Nephron (organoid): ENCODE measurements around the gene VPS41.
"Not testable (repeated sequence)": the region's sequence is repeated elsewhere in the genome, so short reads cannot be mapped to it uniquely, and the experiment has no call there.

Experiments
- H3K27ac Mint-ChIP-seq, 3 experiments: 2 replicates each; pipeline ENCODE4 v1.8.0; 2020; ENCODE audit warnings: mixed read lengths in 3 of 3, mild to moderate bottlenecking in 2 of 3, moderate library complexity in 1 of 3
- H3K27me3 Mint-ChIP-seq: 2 replicates; pipeline ENCODE4 v1.8.0; 2021; ENCODE audit warnings: low read depth, mild to moderate bottlenecking, moderate library complexity, mixed read lengths
- H3K36me3 Mint-ChIP-seq: 2 replicates; pipeline ENCODE4 v1.8.0; 2020; ENCODE audit warnings: low read depth, mixed read lengths
- H3K4me1 Mint-ChIP-seq: 2 replicates; pipeline ENCODE4 v1.8.0; 2020; ENCODE audit warnings: mixed read lengths
- H3K4me3 Mint-ChIP-seq, 3 experiments: 2 replicates each; pipeline ENCODE4 v1.8.0; 2020; ENCODE audit warnings: mild to moderate bottlenecking in 3 of 3, mixed read lengths in 3 of 3, moderate library complexity in 2 of 3
- H3K9me3 Mint-ChIP-seq: 2 replicates; pipeline ENCODE4 v1.8.0; 2020; ENCODE audit warnings: mixed read lengths
- CTCF ChIP-seq, 3 experiments: fragments of 200-600 bp; sonication (generic); IDR thresholded peaks; one replicate each; pipeline ENCODE4 v1.5.0; 2021; ENCODE audit warnings: antibody characterized with exemption in 3 of 3; ENCODE audit not compliant: unreplicated experiment in 3 of 3

Gene VPS41

DNA sequence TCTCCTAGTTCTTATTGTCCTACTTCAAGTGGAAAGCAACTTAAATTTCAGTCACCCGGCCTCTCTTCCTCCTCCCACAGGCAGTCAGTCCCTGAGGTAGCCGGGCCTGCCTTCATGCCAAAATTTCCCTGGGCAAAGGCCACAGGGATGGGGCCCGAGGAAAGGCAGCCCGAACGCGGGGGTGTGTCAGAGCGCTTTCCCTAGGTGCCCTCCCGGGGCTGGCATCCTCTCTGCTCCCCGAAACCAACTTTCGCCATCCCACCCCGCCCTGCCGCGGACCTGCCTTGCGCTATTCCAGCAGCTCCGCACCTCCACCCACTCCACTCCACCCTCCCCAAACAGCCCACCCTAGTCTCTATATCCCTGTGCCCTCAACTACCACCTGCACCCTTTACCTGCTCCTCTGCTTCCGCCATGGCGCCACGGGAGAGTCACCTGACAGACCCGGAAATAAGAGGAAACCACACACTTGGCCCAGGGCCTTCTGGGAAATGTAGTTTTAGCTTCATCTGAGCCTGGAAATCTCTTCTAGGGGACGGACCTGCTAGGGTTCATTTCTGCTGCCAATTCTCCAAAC is at the start of gene VPS41:
Gene VPS41, minus strand, starts transcription at position 433 of the 577 bp plus-strand sequence. Its CDS starts 17 bp downstream, at position 416.
- H3K4me3 Mint-ChIP-seq: peak within 1 kb of the TSS; percentile 97 to 99 (median 99)
- no peaks in the 10 kb centered on the region for H3K9me3 Mint-ChIP-seq
- H3K27me3 Mint-ChIP-seq: peaks cover 3% of the 10 kb centered on the region
- H3K27ac Mint-ChIP-seq: peak within 1 kb of the TSS; percentile 54 to 78 (median 72)
- no peak for TF ChIP-seq CTCF (IDR thresholded peaks at IDR 0.05; ENCODE audit: unreplicated experiment in 3 of 3)
- peaks cover 23% of the 10 kb centered on the region for H3K4me1 Mint-ChIP-seq
- no peaks in the 10 kb centered on the region for H3K36me3 Mint-ChIP-seq

GRCh38 chr7:38955892-38956291 is 46.9 kb upstream of the VPS41 start:
- no peak overlapping the region for H3K4me3 Mint-ChIP-seq
- no peaks in the 10 kb centered on the region for H3K36me3 Mint-ChIP-seq
- no peaks in the 10 kb centered on the region for H3K9me3 Mint-ChIP-seq
- no peak for TF ChIP-seq CTCF (IDR thresholded peaks at IDR 0.05; ENCODE audit: unreplicated experiment in 3 of 3)
- H3K4me1 Mint-ChIP-seq: peaks cover 5% of the 10 kb centered on the region
- H3K27me3 Mint-ChIP-seq: no peaks in the 10 kb centered on the region
- H3K27ac Mint-ChIP-seq: no peak overlapping the region

- Mint-ChIP-seq H3K36me3 (no peaks in the 10 kb centered on the region), H3K4me3 (no peak overlapping the region), H3K9me3 (no peaks in the 10 kb centered on the region), H3K27me3 (no peaks in the 10 kb centered on the region), H3K27ac (peak overlapping the region in 2 of 3 experiments; percentile 6 to 16), H3K4me1 (peaks cover 14% of the 10 kb centered on the region)
- no peak for TF ChIP-seq CTCF (IDR thresholded peaks at IDR 0.05; ENCODE audit: unreplicated experiment in 3 of 3)
Observed at GRCh38 chr7:38953971-38954370, 45.0 kb upstream of the VPS41 start.

DNA sequence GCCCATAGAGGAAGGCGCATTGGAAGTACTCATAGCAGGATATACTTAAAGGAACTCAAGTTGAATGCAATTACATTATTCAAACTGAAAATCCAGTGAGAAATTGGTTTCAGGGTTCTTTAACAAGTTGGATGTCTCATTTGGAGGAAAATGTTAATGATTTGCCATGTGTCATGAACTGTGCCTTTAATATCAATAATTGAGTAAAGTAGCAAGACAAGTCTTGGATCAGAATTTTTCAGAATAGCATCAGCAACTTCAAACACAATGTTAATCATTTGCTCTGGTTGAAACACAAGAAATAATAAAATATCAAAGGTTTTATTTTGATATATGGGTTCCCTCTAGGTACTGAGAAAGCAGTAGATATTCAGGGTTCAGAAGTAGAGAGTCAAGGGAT is 44.2 kb upstream of the VPS41 start:
- H3K27ac Mint-ChIP-seq: peak overlapping the region; percentile 55 to 66 (median 65)
- no peaks in the 10 kb centered on the region for H3K9me3 Mint-ChIP-seq

DNA sequence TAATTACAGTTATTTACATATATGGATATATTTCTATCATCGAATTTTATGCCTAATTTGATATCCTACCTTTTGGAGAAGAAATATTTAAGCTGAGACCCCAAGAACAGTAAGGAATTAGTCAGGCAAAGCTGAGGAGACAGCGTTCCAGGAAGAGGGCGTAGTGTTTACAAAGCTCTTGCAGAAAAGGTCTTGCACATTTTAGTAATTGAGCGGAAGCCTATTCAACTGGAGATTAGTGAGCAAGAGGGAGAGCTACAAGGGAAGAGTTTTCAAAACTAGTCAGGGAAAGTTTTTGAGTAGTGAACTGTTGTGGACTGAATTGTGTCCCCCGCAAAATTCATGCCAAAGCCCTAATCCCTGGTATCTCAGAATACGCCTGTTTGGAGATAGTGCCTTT is 42.2 kb upstream of the VPS41 start:
- TF ChIP-seq CTCF (IDR thresholded peaks at IDR 0.05; ENCODE audit: unreplicated experiment in 3 of 3): no peak
- no peaks in the 10 kb centered on the region for H3K36me3 Mint-ChIP-seq
- no peak overlapping the region for H3K27ac Mint-ChIP-seq
- no peak overlapping the region for H3K4me3 Mint-ChIP-seq
- H3K27me3 Mint-ChIP-seq: no peaks in the 10 kb centered on the region
- peaks cover 14% of the 10 kb centered on the region for H3K4me1 Mint-ChIP-seq
- H3K9me3 Mint-ChIP-seq: no peaks in the 10 kb centered on the region

More for the DNA sequence above, 44.2 kb upstream of the VPS41 start:
- Mint-ChIP-seq H3K4me1 (peaks cover 14% of the 10 kb centered on the region), H3K36me3 (no peaks in the 10 kb centered on the region), H3K4me3 (no peak overlapping the region), H3K27me3 (no peaks in the 10 kb centered on the region)
- no peak for TF ChIP-seq CTCF (IDR thresholded peaks at IDR 0.05; ENCODE audit: unreplicated experiment in 3 of 3)

DNA sequence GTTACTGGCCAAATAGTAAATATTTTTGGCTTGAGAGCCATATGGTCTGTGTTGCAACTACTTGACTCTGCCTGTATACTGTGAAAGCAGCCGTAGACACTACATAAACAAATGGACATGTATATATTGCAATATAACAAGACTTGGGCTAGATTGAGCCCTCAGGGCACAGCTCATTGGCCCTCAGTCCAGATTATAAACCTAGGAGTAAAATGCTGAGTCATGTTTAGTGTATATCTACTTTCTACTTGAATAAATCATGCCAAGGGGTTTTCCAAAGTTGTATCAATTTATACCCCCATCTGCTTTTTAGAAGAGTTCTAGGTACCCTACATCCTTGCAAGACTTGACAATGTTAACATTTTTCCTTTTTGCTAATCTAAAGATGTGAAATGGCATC is 41.3 kb upstream of the VPS41 start:
- H3K27me3 Mint-ChIP-seq: no peaks in the 10 kb centered on the region
- no peaks in the 10 kb centered on the region for H3K9me3 Mint-ChIP-seq
- H3K4me3 Mint-ChIP-seq: no peak overlapping the region
- H3K36me3 Mint-ChIP-seq: no peaks in the 10 kb centered on the region
- TF ChIP-seq CTCF (IDR thresholded peaks at IDR 0.05; ENCODE audit: unreplicated experiment in 3 of 3): no peak
- H3K27ac Mint-ChIP-seq: no peak overlapping the region
- peaks cover 14% of the 10 kb centered on the region for H3K4me1 Mint-ChIP-seq

GRCh38 chr7:38947541-38947940 is 38.5 kb upstream of the VPS41 start:
- H3K4me3 Mint-ChIP-seq, H3K27me3 Mint-ChIP-seq, H3K27ac Mint-ChIP-seq, H3K9me3 Mint-ChIP-seq, H3K36me3 Mint-ChIP-seq, H3K4me1 Mint-ChIP-seq: not testable (repeated sequence)
